Ascending aorta (tissue), 2 donors: ENCODE measurements around the gene FAM107B. TPM values are rescaled to one million over a fixed set of nuclear protein-coding genes. Genes with fewer than 3 reads are reported as not detected.

Experiments used
- DNase-seq, 2 donors: peaks; one replicate each; pipeline ENCODE4 v3.0.0-alpha.2; 2019; ENCODE audit warnings: low spot score in 2 of 2
- H3K27ac ChIP-seq, 2 donors: fragments of 200-600 bp; sonication (generic); one replicate each; pipeline ENCODE4 v1.5.1; 2016 to 2017; ENCODE audit warnings: mild to moderate bottlenecking in 1 of 2
- H3K27me3 ChIP-seq: fragments of 200-600 bp; sonication (generic); one replicate; pipeline ENCODE4 v1.5.1; 2017
- H3K36me3 ChIP-seq, 2 donors: fragments of 200-600 bp; sonication (generic); one replicate each; pipeline ENCODE4 v1.5.1; 2016
- H3K4me1 ChIP-seq, 2 donors: fragments of 200-600 bp; sonication (generic); one replicate each; pipeline ENCODE4 v1.5.1; 2016 to 2017; ENCODE audit warnings: mild to moderate bottlenecking in 1 of 2
- H3K4me3 ChIP-seq, 2 donors: fragments of 200-600 bp; sonication (generic); one replicate each; pipeline ENCODE4 v1.5.1; 2016 to 2017; ENCODE audit warnings: mild to moderate bottlenecking in 1 of 2
- H3K9me3 ChIP-seq, 2 donors: fragments of 200-600 bp; sonication (generic); one replicate each; pipeline ENCODE4 v1.5.1; 2016
- CTCF ChIP-seq, 3 experiments: fragments of 200-600 bp in 2 of 3; fragments of 450-650 bp in 1 of 3; sonication (generic) in 2 of 3; IDR thresholded peaks; one replicate each; pipeline ENCODE4 v1.5.1; 2016 to 2019; ENCODE audit warnings: antibody characterized with exemption in 3 of 3, mild to moderate bottlenecking in 1 of 3, moderate library complexity in 1 of 3
- intact Hi-C: fragments of 100-400 bp; cut with DNase I; formaldehyde crosslinking; loops from one replicate; pipeline ENCODE4 v1.15.1; 2023
- total RNA-seq: library from RNA; depleted of rRNA; stranded (reverse); fragments of >200 nt; gene quantifications from one replicate; pipeline ENCODE4 v1.1.0, GENCODE V29; 2016

Gene FAM107B
- total RNA-seq, 1 donor from 2014 or later: 3.7 TPM

GRCh38 chr10:14502431-14502830 lies 272.3 kb downstream of the FAM107B start:
- TF ChIP-seq CTCF (IDR thresholded peaks at IDR 0.05): no peak
- H3K36me3 ChIP-seq: no peaks in the 10 kb centered on the region
- no peaks in the 10 kb centered on the region for H3K27me3 ChIP-seq
- H3K4me3 ChIP-seq: no peak overlapping the region
- intact Hi-C loops: no loop called here
- H3K9me3 ChIP-seq: no peaks in the 10 kb centered on the region
- H3K4me1 ChIP-seq: peaks cover 0 to 3% of the 10 kb centered on the region in 2 donors
- no peak overlapping the region for H3K27ac ChIP-seq
- DNase-seq: no peak

GRCh38 chr10:14500172-14500765 lies 274.4 kb downstream of the FAM107B start:
- intact Hi-C loops: no loop called here
- TF ChIP-seq CTCF (IDR thresholded peaks at IDR 0.05): no peak
- H3K4me3 ChIP-seq: no peak overlapping the region
- no peaks in the 10 kb centered on the region for H3K27me3 ChIP-seq
- H3K36me3 ChIP-seq: no peaks in the 10 kb centered on the region
- H3K9me3 ChIP-seq: no peaks in the 10 kb centered on the region
- no peak for DNase-seq
- peaks cover 0 to 3% of the 10 kb centered on the region in 2 donors for H3K4me1 ChIP-seq
- H3K27ac ChIP-seq: no peak overlapping the region

GRCh38 chr10:14499601-14499904 lies 275.1 kb downstream of the FAM107B start:
- H3K27ac ChIP-seq: no peak overlapping the region
- no peak overlapping the region for H3K4me3 ChIP-seq
- H3K27me3 ChIP-seq: no peaks in the 10 kb centered on the region
- peaks cover 0 to 3% of the 10 kb centered on the region in 2 donors for H3K4me1 ChIP-seq
- H3K9me3 ChIP-seq: no peaks in the 10 kb centered on the region
- TF ChIP-seq CTCF (IDR thresholded peaks at IDR 0.05): no peak
- no peak for DNase-seq
- intact Hi-C loops: loop anchor here (1.0 to 2.0 kb wide), 3 partner anchors 43 to 607 kb away; no protein-coding TSS in a partner anchor
- H3K36me3 ChIP-seq: no peaks in the 10 kb centered on the region

GRCh38 chr10:14498326-14498725 lies 276.4 kb downstream of the FAM107B start:
- Histone ChIP-seq H3K4me1 (peaks cover 0 to 3% of the 10 kb centered on the region in 2 donors), H3K27ac (peak overlapping the region in 1 of 2 donors; percentile 42), H3K27me3 (no peaks in the 10 kb centered on the region), H3K9me3 (no peaks in the 10 kb centered on the region), H3K4me3 (no peak overlapping the region), H3K36me3 (no peaks in the 10 kb centered on the region)
- DNase-seq: no peak
- intact Hi-C loops: loop anchor here (2.0 kb wide), 2 partner anchors 44 to 608 kb away; no protein-coding TSS in a partner anchor
- no peak for TF ChIP-seq CTCF (IDR thresholded peaks at IDR 0.05)

- Histone ChIP-seq H3K36me3 (no peaks in the 10 kb centered on the region), H3K27ac (no peak overlapping the region), H3K9me3 (no peaks in the 10 kb centered on the region), H3K4me1 (no peaks in the 10 kb centered on the region), H3K4me3 (no peak overlapping the region), H3K27me3 (no peaks in the 10 kb centered on the region)
- no peak for DNase-seq
- TF ChIP-seq CTCF (IDR thresholded peaks at IDR 0.05): no peak
- intact Hi-C loops: no loop called here
Measured at GRCh38 chr10:14491811-14492210, 282.9 kb downstream of the FAM107B start.
